Thoracic aorta (tissue), 2 donors: ENCODE measurements around the gene PLXDC1. TPM values are rescaled to one million over a fixed set of nuclear protein-coding genes. Genes with fewer than 3 reads are reported as not detected.

Experiments
- ATAC-seq: fragments of 150-250 bp; one replicate; pipeline ENCODE4 v1.8.0; 2017; ENCODE audit warnings: low read depth; ENCODE audit not compliant: insufficient number of reproducible peaks, low FRiP score
- DNase-seq: peaks from one replicate; pipeline ENCODE4 v3.0.0-alpha.2; 2020; ENCODE audit warnings: low spot score
- H3K27ac ChIP-seq, 2 donors: fragments of 200-600 bp; sonication (generic); 1 replicate in 1 of 2; 2 replicates in 1 of 2; pipeline ENCODE4 v1.5.1; 2016; ENCODE audit warnings: mild to moderate bottlenecking in 2 of 2, moderate library complexity in 2 of 2
- H3K27me3 ChIP-seq: fragments of 200-600 bp; sonication (generic); replicated peaks from 2 replicates; pipeline ENCODE4 v1.6.0; 2016; ENCODE audit warnings: mild to moderate bottlenecking; ENCODE audit not compliant: insufficient read depth
- H3K36me3 ChIP-seq: fragments of 200-600 bp; sonication (generic); one replicate; pipeline ENCODE4 v1.5.1; 2016
- H3K4me1 ChIP-seq, 2 donors: fragments of 200-600 bp; sonication (generic); 1 replicate in 1 of 2; 2 replicates in 1 of 2; pipeline versions ENCODE4 v1.5.1 to v1.6.0; 2016; ENCODE audit warnings: low read depth in 2 of 2, mild to moderate bottlenecking in 1 of 2; ENCODE audit not compliant: control insufficient read depth in 1 of 2
- H3K4me3 ChIP-seq: fragments of 200-600 bp; sonication (generic); 2 replicates; pipeline ENCODE4 v1.5.1; 2016; ENCODE audit warnings: mild to moderate bottlenecking
- H3K9me3 ChIP-seq: fragments of 200-600 bp; sonication (generic); 2 replicates; pipeline ENCODE4 v1.5.1; 2016
- total RNA-seq, 2 donors: library from RNA; depleted of rRNA; stranded (reverse); fragments of >200 nt; gene quantifications; one replicate each; pipeline versions ENCODE4 v1.1.0 to v1.2.3, GENCODE V29; 2016
- TF ChIP-seq, protein P1 (sequence below): fragments of 200-600 bp; sonication (generic); IDR thresholded peaks from one replicate; pipeline ENCODE4 v1.5.1; 2019; ENCODE audit warnings: antibody characterized with exemption

The PLXDC1 gene
- total RNA-seq, 2 donors from 2014 or later = 7.0 to 13.9 TPM

- Histone ChIP-seq H3K27me3 (no peaks in the 10 kb centered on the region), H3K27ac (no peak overlapping the region), H3K4me3 (no peak overlapping the region), H3K4me1 (peaks cover 4 to 6% of the 10 kb centered on the region in 2 donors), H3K36me3 (no peaks in the 10 kb centered on the region), H3K9me3 (no peaks in the 10 kb centered on the region)
- no peak for ATAC-seq
- TF ChIP-seq, protein P1, sequence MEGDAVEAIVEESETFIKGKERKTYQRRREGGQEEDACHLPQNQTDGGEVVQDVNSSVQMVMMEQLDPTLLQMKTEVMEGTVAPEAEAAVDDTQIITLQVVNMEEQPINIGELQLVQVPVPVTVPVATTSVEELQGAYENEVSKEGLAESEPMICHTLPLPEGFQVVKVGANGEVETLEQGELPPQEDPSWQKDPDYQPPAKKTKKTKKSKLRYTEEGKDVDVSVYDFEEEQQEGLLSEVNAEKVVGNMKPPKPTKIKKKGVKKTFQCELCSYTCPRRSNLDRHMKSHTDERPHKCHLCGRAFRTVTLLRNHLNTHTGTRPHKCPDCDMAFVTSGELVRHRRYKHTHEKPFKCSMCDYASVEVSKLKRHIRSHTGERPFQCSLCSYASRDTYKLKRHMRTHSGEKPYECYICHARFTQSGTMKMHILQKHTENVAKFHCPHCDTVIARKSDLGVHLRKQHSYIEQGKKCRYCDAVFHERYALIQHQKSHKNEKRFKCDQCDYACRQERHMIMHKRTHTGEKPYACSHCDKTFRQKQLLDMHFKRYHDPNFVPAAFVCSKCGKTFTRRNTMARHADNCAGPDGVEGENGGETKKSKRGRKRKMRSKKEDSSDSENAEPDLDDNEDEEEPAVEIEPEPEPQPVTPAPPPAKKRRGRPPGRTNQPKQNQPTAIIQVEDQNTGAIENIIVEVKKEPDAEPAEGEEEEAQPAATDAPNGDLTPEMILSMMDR = no peak
- DNase-seq = no peak
Measured at GRCh38 chr17:39104046-39104445, 47.4 kb downstream of the PLXDC1 start.

GRCh38 chr17:39101091-39101490 is 50.3 kb downstream of the PLXDC1 start:
- Histone ChIP-seq H3K4me1 (peaks cover 4 to 12% of the 10 kb centered on the region in 2 donors), H3K36me3 (no peaks in the 10 kb centered on the region), H3K9me3 (no peaks in the 10 kb centered on the region), H3K4me3 (no peak overlapping the region), H3K27ac (no peak overlapping the region), H3K27me3 (no peaks in the 10 kb centered on the region)
- no peak for ATAC-seq
- no peak for DNase-seq
- TF ChIP-seq, protein P1 = no peak

GRCh38 chr17:39100530-39100929 is 50.9 kb downstream of the PLXDC1 start:
- Histone ChIP-seq H3K27me3 (no peaks in the 10 kb centered on the region), H3K4me1 (peaks cover 4 to 17% of the 10 kb centered on the region in 2 donors), H3K9me3 (no peaks in the 10 kb centered on the region), H3K27ac (no peak overlapping the region), H3K36me3 (no peaks in the 10 kb centered on the region), H3K4me3 (no peak overlapping the region)
- no peak for ATAC-seq
- DNase-seq = no peak
- TF ChIP-seq, protein P1 = no peak

DNA sequence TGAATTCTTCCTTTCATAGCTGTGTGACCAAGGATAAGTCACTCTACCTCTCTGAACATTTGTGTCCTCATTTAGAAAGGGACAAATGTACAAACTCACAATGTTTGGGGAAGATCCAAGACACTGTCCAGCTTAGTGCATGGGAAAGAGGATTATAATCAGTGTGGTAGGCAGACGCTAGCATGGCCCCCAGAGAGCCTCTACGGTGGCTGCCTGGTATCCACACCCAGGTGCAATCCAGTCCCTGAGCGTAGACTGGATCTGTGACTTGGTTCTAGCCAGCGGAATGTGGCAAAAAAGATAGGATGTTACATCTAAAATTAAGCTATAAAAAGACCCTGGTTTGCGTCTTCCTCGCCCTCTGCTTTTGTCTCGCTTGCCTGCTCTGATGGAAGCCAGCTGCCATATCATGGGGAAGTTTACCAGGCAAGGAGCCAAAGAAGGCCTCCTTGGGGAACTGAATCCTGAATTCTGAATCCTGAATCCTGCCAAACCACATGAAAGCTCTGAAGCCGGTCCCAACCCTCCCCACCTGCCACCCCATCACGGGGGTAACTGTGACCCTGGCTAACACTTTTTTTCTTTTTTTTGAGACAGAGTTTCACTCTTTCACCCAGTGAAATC is 51.7 kb downstream of the PLXDC1 start:
- peaks cover 8 to 23% of the 10 kb centered on the region in 2 donors for H3K4me1 ChIP-seq
- no peak overlapping the region for H3K27ac ChIP-seq
- TF ChIP-seq, protein P1 = no peak
- no peaks in the 10 kb centered on the region for H3K27me3 ChIP-seq
- DNase-seq (no peak), ATAC-seq (no peak)
- H3K4me3 ChIP-seq = no peak overlapping the region
- H3K36me3 ChIP-seq = no peaks in the 10 kb centered on the region
- no peaks in the 10 kb centered on the region for H3K9me3 ChIP-seq

DNA sequence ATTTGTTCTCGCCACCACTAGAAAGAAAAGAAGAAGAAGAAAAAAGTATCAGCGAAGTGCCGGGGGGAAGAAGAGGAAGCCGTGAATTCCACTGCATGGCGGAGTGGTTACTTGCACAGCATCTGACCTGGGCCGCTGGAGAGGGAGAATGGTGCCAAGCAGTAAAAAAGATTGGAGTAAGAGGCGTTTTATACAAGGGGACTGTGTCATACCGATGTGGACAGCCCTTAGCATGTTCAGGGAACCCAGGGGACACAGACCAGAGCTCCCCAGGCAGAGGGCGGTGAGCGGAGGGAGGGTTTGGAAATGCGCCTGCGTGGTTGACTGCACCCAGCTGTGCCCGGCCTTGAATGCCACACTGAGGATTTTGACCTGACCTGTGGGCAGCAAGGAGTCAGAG is 52.8 kb downstream of the PLXDC1 start:
- Histone ChIP-seq H3K4me3 (no peak overlapping the region), H3K27me3 (no peaks in the 10 kb centered on the region), H3K27ac (no peak overlapping the region), H3K9me3 (no peaks in the 10 kb centered on the region), H3K36me3 (no peaks in the 10 kb centered on the region), H3K4me1 (peaks cover 11 to 25% of the 10 kb centered on the region in 2 donors)
- DNase-seq (no peak), ATAC-seq (no peak)
- TF ChIP-seq, protein P1 = no peak
